Measurements from ENCODE around the gene SLC16A7. TPM values are rescaled to one million over a fixed set of nuclear protein-coding genes. Genes with fewer than 3 reads are reported as not detected.

Gene SLC16A7
- total and polyA plus RNA-seq, 12 donors, result 6.0 to 246 (median 163) TPM

- H3K4me3 ChIP-seq, result no peak overlapping the region
- peaks cover 0 to 1% (median 0%) of the 10 kb centered on the region in 9 donors for H3K36me3 ChIP-seq
- intact Hi-C loops (cut with DNase I), result no loop called here
- ATAC-seq, result peak in 2 of 8 donors; percentile 38 to 74
- peaks cover 0 to 23% (median 10%) of the 10 kb centered on the region in 9 donors for H3K4me1 ChIP-seq
- DNase-seq, result no peak
- TF ChIP-seq, protein P1, sequence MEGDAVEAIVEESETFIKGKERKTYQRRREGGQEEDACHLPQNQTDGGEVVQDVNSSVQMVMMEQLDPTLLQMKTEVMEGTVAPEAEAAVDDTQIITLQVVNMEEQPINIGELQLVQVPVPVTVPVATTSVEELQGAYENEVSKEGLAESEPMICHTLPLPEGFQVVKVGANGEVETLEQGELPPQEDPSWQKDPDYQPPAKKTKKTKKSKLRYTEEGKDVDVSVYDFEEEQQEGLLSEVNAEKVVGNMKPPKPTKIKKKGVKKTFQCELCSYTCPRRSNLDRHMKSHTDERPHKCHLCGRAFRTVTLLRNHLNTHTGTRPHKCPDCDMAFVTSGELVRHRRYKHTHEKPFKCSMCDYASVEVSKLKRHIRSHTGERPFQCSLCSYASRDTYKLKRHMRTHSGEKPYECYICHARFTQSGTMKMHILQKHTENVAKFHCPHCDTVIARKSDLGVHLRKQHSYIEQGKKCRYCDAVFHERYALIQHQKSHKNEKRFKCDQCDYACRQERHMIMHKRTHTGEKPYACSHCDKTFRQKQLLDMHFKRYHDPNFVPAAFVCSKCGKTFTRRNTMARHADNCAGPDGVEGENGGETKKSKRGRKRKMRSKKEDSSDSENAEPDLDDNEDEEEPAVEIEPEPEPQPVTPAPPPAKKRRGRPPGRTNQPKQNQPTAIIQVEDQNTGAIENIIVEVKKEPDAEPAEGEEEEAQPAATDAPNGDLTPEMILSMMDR (IDR thresholded peaks at IDR 0.05), result no peak
- no peaks in the 10 kb centered on the region for H3K9me3 ChIP-seq
- peak overlapping the region in 3 of 10 donors; percentile 40 to 66 (median 48) for H3K27ac ChIP-seq
- whole genome bisulfite sequencing, 2 donors, result 34 to 48% methylated on average over 2 of the region's 2 CpGs
- H3K27me3 ChIP-seq, result no peaks in the 10 kb centered on the region
Measured at GRCh38 chr12:59699421-59700152, 103.8 kb downstream of the SLC16A7 start.

GRCh38 chr12:59700153-59700450 is 104.3 kb downstream of the SLC16A7 start:
- Histone ChIP-seq H3K27ac (peak overlapping the region in 3 of 10 donors; percentile 40 to 66 (median 48)), H3K4me1 (peaks cover 0 to 23% (median 10%) of the 10 kb centered on the region in 9 donors), H3K9me3 (no peaks in the 10 kb centered on the region), H3K27me3 (no peaks in the 10 kb centered on the region), H3K4me3 (no peak overlapping the region), H3K36me3 (peaks cover 0 to 6% (median 0%) of the 10 kb centered on the region in 9 donors)
- ATAC-seq (no peak), DNase-seq (no peak)
- 76 to 83% methylated on average over 1 of the region's 1 CpG for WGBS, 2 donors
- TF ChIP-seq, protein P1 (IDR thresholded peaks at IDR 0.05), result no peak
- intact Hi-C loops (cut with DNase I), result no loop called here

DNA sequence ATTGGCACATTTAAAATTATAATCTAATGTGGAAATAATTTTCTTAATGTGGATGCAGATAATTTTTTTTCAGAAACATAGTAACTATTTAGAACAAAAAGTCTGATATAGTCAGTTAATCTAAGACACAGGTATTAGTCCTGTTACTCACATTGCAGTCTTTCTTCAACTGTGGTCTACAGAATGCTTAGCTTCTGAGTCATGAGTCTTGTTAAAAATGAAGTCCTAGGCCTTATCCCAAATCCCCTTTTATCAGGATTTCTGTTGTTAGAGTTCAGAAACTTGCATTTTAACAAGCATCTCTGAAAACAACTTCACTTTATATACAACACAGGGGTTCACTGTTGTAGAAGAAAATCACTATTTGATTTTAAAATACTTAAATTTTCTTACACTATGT is 112.2 kb downstream of the SLC16A7 start:
- Histone ChIP-seq H3K4me1 (peaks cover 0 to 25% (median 0%) of the 10 kb centered on the region in 9 donors), H3K9me3 (no peaks in the 10 kb centered on the region), H3K27ac (no peak overlapping the region), H3K27me3 (no peaks in the 10 kb centered on the region), H3K4me3 (no peak overlapping the region), H3K36me3 (peaks cover 0 to 33% (median 0%) of the 10 kb centered on the region in 9 donors)
- DNase-seq (no peak), ATAC-seq (no peak)
- TF ChIP-seq, protein P1 (IDR thresholded peaks at IDR 0.05), result no peak
- intact Hi-C loops (cut with DNase I), result no loop called here

DNA sequence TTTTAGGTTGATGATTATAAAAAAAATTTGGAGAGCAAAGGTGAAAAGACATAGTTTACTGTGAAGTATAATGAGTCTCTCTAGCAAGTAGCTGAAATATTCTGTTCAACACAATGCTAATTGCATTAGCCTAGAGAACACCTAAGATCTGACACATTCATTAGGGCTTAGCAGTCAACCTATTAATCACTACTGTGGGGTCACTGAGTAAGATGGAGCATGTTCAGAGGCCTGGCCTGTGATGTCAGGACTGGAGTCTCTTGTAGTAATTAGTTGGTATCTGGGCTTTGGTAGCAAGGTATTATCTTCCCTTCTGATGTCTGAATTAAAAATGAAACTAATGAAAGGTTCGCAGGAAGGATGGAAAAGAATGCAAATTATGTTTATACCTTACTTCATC is 112.7 kb downstream of the SLC16A7 start:
- TF ChIP-seq, protein P1 (IDR thresholded peaks at IDR 0.05), result no peak

More for the DNA sequence above, 112.7 kb downstream of the SLC16A7 start:
- Histone ChIP-seq H3K27ac (no peak overlapping the region), H3K9me3 (no peaks in the 10 kb centered on the region), H3K4me1 (peaks cover 0 to 25% (median 0%) of the 10 kb centered on the region in 9 donors), H3K36me3 (peaks cover 0 to 33% (median 0%) of the 10 kb centered on the region in 9 donors), H3K4me3 (no peak overlapping the region), H3K27me3 (no peaks in the 10 kb centered on the region)
- WGBS, 2 donors, result 84 to 90% methylated on average over 1 of the region's 1 CpG
- intact Hi-C loops (cut with DNase I), result no loop called here
- DNase-seq (no peak), ATAC-seq (no peak)

Measured in heart right ventricle (tissue), 16 donors.